ENCODE data around the gene NTM.

Gene NTM

GRCh38 chr11:131689049-131689925 is 318.9 kb downstream of the NTM start:
- no peak overlapping the region for H3K4me3 ChIP-seq (ENCODE audit: low read depth, low read length)
- no peak for TF ChIP-seq CTCF (IDR thresholded peaks at IDR 0.05; ENCODE audit: borderline replicate concordance, insufficient read depth, low read depth, low read length)

DNA sequence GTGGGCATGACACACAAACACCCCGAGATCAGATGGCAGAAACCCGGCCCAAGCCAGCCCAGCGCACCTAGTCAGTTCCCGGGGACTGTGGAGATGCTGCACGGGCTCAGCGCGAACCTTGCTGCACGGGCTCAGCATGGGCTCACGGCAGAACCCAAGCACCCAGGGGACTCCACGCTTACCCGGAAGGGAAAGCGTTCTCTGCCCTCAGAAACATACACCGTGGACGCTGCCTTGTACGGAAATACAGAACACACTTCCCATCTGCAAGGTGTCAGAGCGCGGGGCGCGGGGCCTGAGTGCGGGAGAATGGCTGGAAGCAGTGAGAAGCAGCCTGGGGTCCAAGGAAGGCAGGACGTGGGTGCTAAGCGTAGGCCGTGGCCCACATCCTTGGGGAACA is 319.9 kb downstream of the NTM start:
- TF ChIP-seq CTCF (IDR thresholded peaks at IDR 0.05; ENCODE audit: borderline replicate concordance, insufficient read depth, low read depth, low read length): no peak
- H3K4me3 ChIP-seq (ENCODE audit: low read depth, low read length): no peak overlapping the region

DNA sequence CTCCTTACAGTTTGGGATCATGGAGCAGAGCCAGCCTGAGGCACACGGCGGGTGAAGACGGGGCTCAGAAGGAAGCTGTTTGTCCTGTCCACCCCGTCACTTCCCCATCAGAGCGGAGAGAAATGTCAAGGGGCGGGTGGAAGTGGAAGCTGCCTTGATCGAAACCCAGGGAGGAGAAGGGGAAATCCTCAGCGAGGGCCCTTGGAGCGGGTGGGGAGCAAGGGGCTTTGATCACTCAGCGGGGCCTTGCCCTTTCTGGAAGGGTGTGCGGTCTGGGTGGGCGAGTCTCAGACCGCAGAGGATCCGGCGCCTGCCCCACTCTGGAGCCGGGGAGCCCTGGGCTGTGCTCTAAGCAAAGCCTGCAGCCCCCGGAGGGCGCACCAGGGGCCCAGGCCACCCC is 320.4 kb downstream of the NTM start:
- no peak overlapping the region for H3K4me3 ChIP-seq (ENCODE audit: low read depth, low read length)
- TF ChIP-seq CTCF (IDR thresholded peaks at IDR 0.05; ENCODE audit: borderline replicate concordance, insufficient read depth, low read depth, low read length): no peak

DNA sequence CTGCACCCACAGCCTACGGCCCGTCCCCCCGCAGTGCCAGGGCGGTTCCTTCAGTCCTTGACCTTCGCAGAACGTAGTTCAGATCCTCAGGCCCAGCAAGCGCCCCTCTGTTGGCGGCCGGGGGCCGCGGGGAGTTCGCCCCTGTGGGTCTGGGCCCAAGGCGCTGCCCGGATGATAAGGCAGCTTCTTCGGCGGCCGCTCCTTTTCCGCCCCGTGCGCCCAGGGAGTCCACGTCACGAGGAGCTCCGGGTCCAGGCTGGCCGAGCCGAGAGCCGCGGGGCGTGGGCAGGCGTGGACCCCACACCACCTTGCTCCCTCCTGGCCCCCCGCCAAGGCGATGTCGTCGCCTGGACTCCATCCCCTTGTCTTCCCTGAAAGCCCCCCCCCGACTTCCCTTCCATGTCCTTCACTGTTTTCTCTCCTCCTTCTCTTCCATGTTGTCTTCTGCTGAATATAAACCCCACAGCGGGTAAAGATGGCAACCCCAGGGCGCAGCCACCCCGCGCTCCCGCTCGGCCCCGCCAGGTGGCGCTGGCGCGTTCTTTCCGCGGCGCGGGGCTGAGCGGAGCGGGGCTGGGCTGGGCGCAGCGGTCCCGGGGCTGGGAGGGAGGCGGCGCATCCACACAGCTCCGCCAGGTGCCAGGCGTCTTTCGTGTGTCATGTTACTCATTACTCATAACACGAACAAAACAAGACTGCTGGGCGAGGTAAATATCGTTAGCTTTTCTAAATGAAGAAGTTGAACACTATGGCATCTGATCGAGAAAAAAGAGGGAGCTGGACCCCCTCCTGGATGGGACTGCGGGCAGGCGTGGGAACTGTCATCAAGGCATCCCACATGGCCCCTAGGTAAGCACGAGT is 321.0 kb downstream of the NTM start:
- peak; percentile 83 for TF ChIP-seq CTCF (IDR thresholded peaks at IDR 0.05; ENCODE audit: borderline replicate concordance, insufficient read depth, low read depth, low read length)
- H3K4me3 ChIP-seq (ENCODE audit: low read depth, low read length): no peak overlapping the region

- no peak overlapping the region for H3K4me3 ChIP-seq (ENCODE audit: low read depth, low read length)
- no peak for TF ChIP-seq CTCF (IDR thresholded peaks at IDR 0.05; ENCODE audit: borderline replicate concordance, insufficient read depth, low read depth, low read length)
These were observed 321.7 kb downstream of the NTM start for GRCh38 chr11:131692151-131692550.

GRCh38 chr11:131692961-131693360 is 322.5 kb downstream of the NTM start:
- TF ChIP-seq CTCF (IDR thresholded peaks at IDR 0.05; ENCODE audit: borderline replicate concordance, insufficient read depth, low read depth, low read length): no peak

More at GRCh38 chr11:131692961-131693360, 322.5 kb downstream of the NTM start:
- H3K4me3 ChIP-seq (ENCODE audit: low read depth, low read length): no peak overlapping the region

Data from GM12875 (cell line).